HUES6 (cell line): Measurements from ENCODE around the gene NCKAP1.

Experiments
- H3K27ac ChIP-seq: 2 replicates; pipeline ENCODE4 v1.7.0; 2013; ENCODE audit warnings: low read depth, mild to moderate bottlenecking, low read length, inconsistent platforms
- H3K27me3 ChIP-seq: 2 replicates; pipeline ENCODE4 v1.6.1; 2013; ENCODE audit warnings: low read length; ENCODE audit not compliant: control insufficient read depth, insufficient read depth
- H3K36me3 ChIP-seq: 2 replicates; pipeline ENCODE4 v1.6.1; 2013; ENCODE audit warnings: low read length; ENCODE audit not compliant: control insufficient read depth, insufficient read depth
- H3K4me1 ChIP-seq: 2 replicates; pipeline ENCODE4 v1.6.1; 2013; ENCODE audit warnings: low read length; ENCODE audit not compliant: control insufficient read depth, insufficient read depth
- H3K4me3 ChIP-seq: 2 replicates; pipeline ENCODE4 v1.5.1; 2013; ENCODE audit warnings: low read depth, low read length
- H3K9ac ChIP-seq: one replicate; pipeline ENCODE4 v1.6.1; 2013; ENCODE audit warnings: mild to moderate bottlenecking, low read length
- H3K9me3 ChIP-seq: 2 replicates; pipeline ENCODE4 v1.6.1; 2013; ENCODE audit warnings: low read depth, low read length; ENCODE audit not compliant: control insufficient read depth, insufficient read depth

Gene NCKAP1

DNA sequence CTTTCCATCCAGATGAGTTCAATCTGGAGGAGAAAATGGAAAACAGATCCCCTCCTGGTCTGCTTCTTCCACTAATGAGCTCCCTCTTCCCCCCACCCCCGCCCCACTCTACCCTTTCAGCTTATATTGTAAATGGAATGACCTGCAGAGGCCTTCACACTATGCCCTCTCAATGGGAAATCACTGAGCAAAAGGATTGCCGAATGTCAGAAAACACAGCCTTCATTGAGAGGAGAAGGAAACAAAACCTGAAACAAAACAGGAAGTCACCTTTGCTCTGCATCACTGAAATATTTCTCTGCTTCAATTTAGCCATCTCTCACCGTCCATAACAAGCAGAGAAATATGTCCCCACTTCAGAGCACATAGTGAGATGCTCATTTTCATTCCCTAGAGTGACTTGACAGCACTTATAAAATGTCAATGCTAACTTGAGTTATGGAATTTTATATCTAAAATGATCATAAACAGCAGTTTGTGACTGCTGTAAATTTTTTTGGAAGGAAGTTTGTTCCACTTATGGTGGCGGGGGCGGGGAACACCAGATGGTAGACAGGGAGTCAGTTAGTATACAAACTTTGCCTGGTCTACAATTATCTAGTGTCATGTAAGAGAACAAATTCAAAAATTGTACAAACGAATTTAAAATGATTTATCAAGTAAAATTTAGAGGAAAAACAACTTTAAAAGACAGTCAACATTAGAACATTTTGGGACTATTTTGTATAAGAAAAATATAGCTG is 170.0 kb downstream of the NCKAP1 start:
- Histone ChIP-seq H3K27me3 (peaks cover 40% of the 10 kb centered on the region), H3K4me1 (peaks cover 18% of the 10 kb centered on the region), H3K27ac (no peak overlapping the region), H3K4me3 (peak overlapping the region; percentile 83; the same call in 1 of the 2 replicates), H3K9ac (no peak overlapping the region), H3K36me3 (no peaks in the 10 kb centered on the region), H3K9me3 (no peaks in the 10 kb centered on the region)

DNA sequence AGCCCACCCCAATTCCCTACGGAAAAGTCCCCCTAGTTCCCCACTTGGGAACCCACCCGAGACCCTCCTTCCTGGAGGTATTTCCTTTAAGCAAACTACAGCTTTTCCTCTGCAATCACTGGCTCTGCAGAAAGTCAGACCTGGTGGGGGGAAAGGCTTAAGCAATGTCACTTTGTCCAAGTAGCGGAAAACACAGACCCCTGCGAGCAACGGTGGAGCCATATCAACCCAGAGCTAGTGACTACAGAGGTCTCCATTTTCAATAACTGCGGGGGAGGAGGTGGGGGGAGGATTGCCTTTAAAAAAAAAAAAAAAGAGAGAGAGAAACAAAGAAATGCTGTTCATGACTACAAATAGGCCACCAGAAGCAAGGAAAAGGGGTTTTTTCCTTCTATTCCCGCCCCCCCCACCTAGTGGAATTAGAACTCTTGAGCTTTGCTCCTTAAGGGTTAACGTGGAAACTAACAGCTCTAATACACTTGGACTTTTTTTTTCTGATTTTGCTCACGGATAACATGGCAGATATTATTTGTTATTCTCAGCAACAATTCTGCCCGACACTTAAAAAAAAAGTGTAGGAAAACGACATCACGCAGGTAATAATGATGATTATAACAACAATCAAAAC is 170.7 kb downstream of the NCKAP1 start:
- H3K27ac ChIP-seq = no peak overlapping the region
- H3K9ac ChIP-seq = no peak overlapping the region
- H3K4me1 ChIP-seq = peaks cover 18% of the 10 kb centered on the region
- peak overlapping the region; percentile 83 for H3K4me3 ChIP-seq
- peaks cover 40% of the 10 kb centered on the region for H3K27me3 ChIP-seq
- H3K9me3 ChIP-seq = no peaks in the 10 kb centered on the region
- H3K36me3 ChIP-seq = no peaks in the 10 kb centered on the region

DNA sequence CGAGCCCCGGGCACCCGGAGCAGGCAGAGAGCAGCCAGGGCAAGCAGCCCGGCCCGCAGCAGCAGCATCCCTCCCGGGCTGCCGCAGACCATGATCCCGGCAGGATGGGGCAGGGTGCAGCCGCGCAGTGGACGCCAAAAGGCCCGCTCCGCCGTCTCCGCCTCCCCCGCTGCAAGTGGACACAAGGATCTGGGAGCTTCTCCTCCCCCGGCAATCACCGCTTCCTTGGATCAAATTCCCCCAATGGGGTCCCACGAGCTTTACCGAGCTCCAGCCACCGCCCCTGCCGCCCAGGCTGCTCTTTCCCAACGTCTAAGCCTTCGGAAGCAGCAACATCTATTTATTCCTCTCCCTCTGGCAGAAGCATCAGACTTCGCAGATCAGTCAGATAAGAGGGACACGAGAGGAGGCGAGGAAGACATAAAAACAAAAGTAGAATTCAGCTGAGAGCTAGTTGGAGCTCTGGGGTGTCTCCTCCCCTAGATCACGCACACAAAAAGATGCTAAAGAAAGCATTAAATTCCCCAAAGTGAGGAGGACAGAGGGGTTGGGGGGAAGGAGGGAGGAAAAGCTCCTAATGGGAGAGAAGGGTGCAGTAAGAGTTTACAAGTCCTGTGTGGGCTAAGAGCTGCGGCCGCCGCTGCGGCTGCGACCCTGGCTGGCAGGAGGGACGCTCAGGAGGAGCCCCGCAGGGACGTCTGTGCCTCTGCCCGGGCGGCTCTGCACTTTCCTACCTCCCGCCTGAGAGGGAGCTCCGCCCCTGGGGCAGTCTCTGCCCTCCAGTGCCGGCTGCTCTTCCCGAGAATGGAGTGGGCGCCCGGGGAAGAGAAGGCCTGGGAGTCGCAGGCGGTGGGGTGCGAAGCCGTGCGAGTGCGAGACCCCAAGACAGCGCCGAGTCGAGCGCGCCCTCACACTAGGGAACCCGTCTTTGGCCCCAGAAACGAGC is 171.5 kb downstream of the NCKAP1 start, which contains the start of gene FRZB:
Gene FRZB (minus strand): TSS at position 177 of the 946 bp plus-strand sequence. CDS start 85 bp downstream, at position 92.
- no peaks in the 10 kb centered on the region for H3K36me3 ChIP-seq
- H3K27me3 ChIP-seq = peaks cover 40% of the 10 kb centered on the region
- H3K4me1 ChIP-seq = peaks cover 18% of the 10 kb centered on the region
- peak within 1 kb of the TSS; percentile 54 for H3K9ac ChIP-seq
- peak within 1 kb of the TSS; percentile 83 for H3K4me3 ChIP-seq
- no peaks in the 10 kb centered on the region for H3K9me3 ChIP-seq
- no peak within 1 kb of the TSS for H3K27ac ChIP-seq

DNA sequence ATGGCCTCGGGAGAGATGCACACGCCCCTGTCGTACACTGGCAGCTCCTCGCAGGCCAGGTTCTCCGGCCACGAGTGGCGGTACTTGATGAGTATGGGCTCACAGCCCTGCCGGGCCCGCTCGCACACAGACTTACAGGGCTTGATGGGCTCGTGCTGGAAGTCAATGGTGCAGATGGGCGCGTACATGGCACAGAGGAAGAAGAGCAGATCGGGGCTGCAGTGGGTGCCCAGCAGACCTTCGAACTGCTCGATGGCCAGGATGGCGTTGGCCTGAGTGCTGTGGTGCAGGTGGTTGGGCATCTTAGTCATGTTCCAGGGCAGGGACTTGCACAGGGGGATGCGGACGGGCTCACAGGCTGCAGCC is 172.2 kb downstream of the NCKAP1 start:
- peak overlapping the region; percentile 14 for H3K9ac ChIP-seq
- peak overlapping the region; percentile 83 for H3K4me3 ChIP-seq
- H3K4me1 ChIP-seq = peaks cover 18% of the 10 kb centered on the region

DNA sequence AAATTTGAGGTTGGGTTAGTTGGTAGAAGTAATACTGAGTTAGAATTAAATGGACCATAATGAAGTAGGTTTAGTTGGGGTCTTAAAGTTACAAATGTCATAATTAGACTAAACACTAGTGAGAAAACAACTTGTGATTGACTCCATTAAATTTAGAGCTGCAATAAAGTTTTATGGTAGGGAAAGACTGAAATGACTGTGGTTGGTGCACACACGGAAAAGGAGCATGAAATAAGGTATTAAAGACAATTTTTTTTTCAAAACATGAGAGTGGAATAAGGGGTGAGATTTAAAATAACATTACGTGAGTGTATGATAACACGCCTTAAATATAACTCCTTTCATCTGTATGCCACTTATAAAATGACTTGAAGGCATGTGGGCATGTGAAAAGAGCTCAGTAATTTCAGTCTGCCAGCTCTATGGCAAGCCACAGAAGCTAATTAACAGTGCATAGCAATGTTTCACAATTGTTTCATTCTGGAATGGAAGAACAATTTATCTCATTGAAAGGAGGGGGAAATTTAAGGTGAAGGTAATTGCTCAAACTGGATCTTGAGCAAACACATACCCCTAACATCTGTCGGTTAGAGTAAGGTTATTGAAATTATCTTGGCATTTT is 173.2 kb downstream of the NCKAP1 start:
- H3K4me1 ChIP-seq = peaks cover 18% of the 10 kb centered on the region
- H3K9me3 ChIP-seq = no peaks in the 10 kb centered on the region
- H3K27me3 ChIP-seq = peaks cover 40% of the 10 kb centered on the region
- no peaks in the 10 kb centered on the region for H3K36me3 ChIP-seq
- no peak overlapping the region for H3K9ac ChIP-seq
- H3K27ac ChIP-seq = no peak overlapping the region
- H3K4me3 ChIP-seq = no peak overlapping the region

More for the DNA sequence above, 172.2 kb downstream of the NCKAP1 start:
- no peak overlapping the region for H3K27ac ChIP-seq
- no peaks in the 10 kb centered on the region for H3K9me3 ChIP-seq
- H3K27me3 ChIP-seq = peaks cover 40% of the 10 kb centered on the region
- no peaks in the 10 kb centered on the region for H3K36me3 ChIP-seq

DNA sequence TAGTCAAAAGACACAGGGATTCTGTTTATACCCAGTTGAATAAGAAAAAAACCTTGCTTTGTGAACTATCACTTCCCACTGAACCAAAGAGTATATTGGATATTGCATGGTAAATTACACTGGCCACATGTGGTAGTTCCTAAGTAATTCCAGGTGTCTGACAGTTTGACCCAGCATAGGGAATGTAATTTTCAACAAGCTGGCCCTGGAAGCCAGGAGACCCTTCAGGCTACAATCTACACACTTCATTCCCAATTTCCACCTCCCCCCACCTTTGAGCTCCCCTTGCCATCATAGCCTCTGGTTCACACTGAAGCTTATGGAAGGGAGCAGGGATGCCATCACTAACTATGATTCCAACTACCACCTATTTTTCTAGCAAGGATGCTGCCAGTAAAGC is 174.6 kb downstream of the NCKAP1 start:
- Histone ChIP-seq H3K9me3 (no peaks in the 10 kb centered on the region), H3K27me3 (peaks cover 40% of the 10 kb centered on the region), H3K4me3 (no peak overlapping the region), H3K9ac (no peak overlapping the region), H3K4me1 (peaks cover 18% of the 10 kb centered on the region), H3K27ac (no peak overlapping the region), H3K36me3 (no peaks in the 10 kb centered on the region)

DNA sequence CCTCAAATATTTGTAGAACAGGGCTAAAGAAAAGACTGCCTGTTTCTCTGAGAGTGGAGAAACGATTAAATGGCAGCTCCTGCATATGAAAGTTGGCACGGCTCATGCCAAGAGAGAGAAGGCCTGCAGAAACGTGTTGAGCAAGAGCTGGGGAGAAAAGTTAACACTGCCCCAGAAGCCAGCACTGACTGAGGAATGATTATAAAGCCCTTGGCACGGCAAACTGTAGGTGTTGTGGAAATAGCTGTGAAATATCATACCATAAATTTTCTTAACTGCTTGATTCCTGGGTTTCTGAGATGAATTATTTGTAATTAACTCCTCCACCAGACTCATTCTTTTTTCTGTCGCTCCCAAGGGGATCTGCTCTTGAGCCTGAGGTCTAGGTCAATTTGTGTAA is 176.2 kb downstream of the NCKAP1 start:
- Histone ChIP-seq H3K36me3 (no peaks in the 10 kb centered on the region), H3K9me3 (no peaks in the 10 kb centered on the region), H3K4me1 (peaks cover 5% of the 10 kb centered on the region; the same call in 1 of the 2 replicates)

DNA sequence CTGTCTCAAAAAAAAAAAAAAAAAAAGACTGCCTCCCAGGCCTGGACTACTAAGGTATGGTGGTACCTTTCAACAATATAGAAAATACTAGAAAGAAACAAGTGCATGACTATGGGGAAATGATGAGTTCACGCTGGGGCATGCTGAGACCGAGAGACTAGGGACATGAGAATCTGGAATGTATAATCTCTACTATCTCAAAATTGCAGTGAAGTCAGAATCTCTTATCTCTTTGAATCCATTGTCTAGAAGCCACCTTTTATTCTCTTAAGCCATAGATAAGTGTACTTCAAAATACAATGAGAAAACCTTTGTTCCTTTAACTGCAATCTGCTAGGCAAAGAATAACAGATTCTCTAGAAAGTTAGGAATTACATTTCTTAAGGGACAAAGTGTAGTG is 177.4 kb downstream of the NCKAP1 start:
- no peak overlapping the region for H3K4me3 ChIP-seq
- H3K27ac ChIP-seq = no peak overlapping the region
- peaks cover 22% of the 10 kb centered on the region for H3K27me3 ChIP-seq

More for the DNA sequence above, 176.2 kb downstream of the NCKAP1 start:
- Histone ChIP-seq H3K4me3 (no peak overlapping the region), H3K27ac (no peak overlapping the region), H3K9ac (no peak overlapping the region), H3K27me3 (peaks cover 35% of the 10 kb centered on the region)

More for the DNA sequence above, 177.4 kb downstream of the NCKAP1 start:
- Histone ChIP-seq H3K9ac (no peak overlapping the region), H3K9me3 (no peaks in the 10 kb centered on the region), H3K36me3 (no peaks in the 10 kb centered on the region), H3K4me1 (peaks cover 1% of the 10 kb centered on the region; the same call in 1 of the 2 replicates)
